HCT116 (cell line): ENCODE data around the gene THEMIS.

ENCODE experiments used
- EGR1 ChIP-seq: IDR thresholded peaks from 2 replicates; pipeline ENCODE4 v1.6.1; 2012; ENCODE audit warnings: low read depth
- EZH2 ChIP-seq: fragments of 200-600 bp; sonication (generic); IDR thresholded peaks from 2 replicates; pipeline ENCODE4 v1.6.1; 2017; ENCODE audit warnings: antibody characterized with exemption, mixed run types
- JUND ChIP-seq: IDR thresholded peaks from 2 replicates; pipeline ENCODE4 v1.6.1; 2012
- MAX ChIP-seq: IDR thresholded peaks from 2 replicates; pipeline ENCODE4 v1.6.1; 2012
- POLR2A ChIP-seq: IDR thresholded peaks from 2 replicates; pipeline ENCODE4 v1.7.0; 2011; ENCODE audit warnings: borderline replicate concordance; ENCODE audit not compliant: insufficient read depth, insufficient read length; ENCODE audit errors: extremely low read depth
- RAD21 ChIP-seq: IDR thresholded peaks from 2 replicates; pipeline ENCODE4 v1.6.1; 2012; ENCODE audit warnings: low read depth, mild to moderate bottlenecking
- SP1 ChIP-seq: IDR thresholded peaks from 2 replicates; pipeline ENCODE4 v1.6.1; 2012; ENCODE audit warnings: low read depth
- SRF ChIP-seq: IDR thresholded peaks from 2 replicates; pipeline ENCODE4 v1.6.1; 2012; ENCODE audit warnings: low read depth
- YY1 ChIP-seq: IDR thresholded peaks from 2 replicates; pipeline ENCODE4 v1.6.1; 2011; ENCODE audit warnings: low read length, low read depth, moderate library complexity, mild to moderate bottlenecking; ENCODE audit not compliant: insufficient replicate concordance; ENCODE audit errors: extremely low read depth
- ZNF274 ChIP-seq: fragments of 200-500 bp; sonication (Bioruptor generic); IDR thresholded peaks from 2 replicates; pipeline ENCODE4 v1.6.1; 2014; ENCODE audit warnings: mild to moderate bottlenecking, low read depth, low read length, inconsistent platforms
- TF ChIP-seq, protein P1 (sequence below), 3 experiments: fragments of 200-600 bp in 1 of 3; sonication (generic) in 1 of 3; IDR thresholded peaks in 2 of 3; conservative IDR thresholded peaks in 1 of 3; 2 replicates each; pipeline ENCODE4 v1.5.1; 2012 to 2017; ENCODE audit warnings: low read depth in 2 of 3, low read length in 2 of 3, antibody characterized with exemption in 1 of 3, borderline replicate concordance in 1 of 3, control low read depth in 1 of 3, mild to moderate bottlenecking in 1 of 3, mixed read lengths in 1 of 3, mixed run types in 1 of 3, moderate library complexity in 1 of 3; ENCODE audit not compliant: insufficient read depth in 1 of 3
- TF ChIP-seq, protein P2 (sequence below): IDR thresholded peaks from 2 replicates; pipeline ENCODE4 v1.6.1; 2011; ENCODE audit warnings: mild to moderate bottlenecking, low read length, moderate library complexity; ENCODE audit not compliant: insufficient replicate concordance; ENCODE audit errors: extremely low read depth

DNA sequence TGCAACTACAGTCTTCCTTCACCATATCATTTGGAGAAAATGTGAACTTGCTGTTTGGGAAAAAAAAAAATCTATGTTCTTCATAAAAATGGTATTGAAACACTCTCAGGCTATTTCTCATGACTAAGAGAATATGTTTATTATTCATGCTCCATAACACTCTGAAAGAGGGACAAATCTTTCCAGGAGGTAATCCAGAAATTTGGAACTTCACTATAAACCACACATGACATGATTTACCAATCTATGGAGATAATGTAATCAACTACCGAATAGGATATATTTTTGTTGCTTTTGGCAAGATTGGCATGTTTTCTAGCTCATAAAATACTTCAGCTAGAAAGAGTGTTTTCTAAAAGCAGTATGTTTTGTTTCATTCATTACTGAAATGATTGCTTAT lies 56.3 kb downstream of the THEMIS start:
- no peak for TF ChIP-seq EGR1
- TF ChIP-seq, protein P1, sequence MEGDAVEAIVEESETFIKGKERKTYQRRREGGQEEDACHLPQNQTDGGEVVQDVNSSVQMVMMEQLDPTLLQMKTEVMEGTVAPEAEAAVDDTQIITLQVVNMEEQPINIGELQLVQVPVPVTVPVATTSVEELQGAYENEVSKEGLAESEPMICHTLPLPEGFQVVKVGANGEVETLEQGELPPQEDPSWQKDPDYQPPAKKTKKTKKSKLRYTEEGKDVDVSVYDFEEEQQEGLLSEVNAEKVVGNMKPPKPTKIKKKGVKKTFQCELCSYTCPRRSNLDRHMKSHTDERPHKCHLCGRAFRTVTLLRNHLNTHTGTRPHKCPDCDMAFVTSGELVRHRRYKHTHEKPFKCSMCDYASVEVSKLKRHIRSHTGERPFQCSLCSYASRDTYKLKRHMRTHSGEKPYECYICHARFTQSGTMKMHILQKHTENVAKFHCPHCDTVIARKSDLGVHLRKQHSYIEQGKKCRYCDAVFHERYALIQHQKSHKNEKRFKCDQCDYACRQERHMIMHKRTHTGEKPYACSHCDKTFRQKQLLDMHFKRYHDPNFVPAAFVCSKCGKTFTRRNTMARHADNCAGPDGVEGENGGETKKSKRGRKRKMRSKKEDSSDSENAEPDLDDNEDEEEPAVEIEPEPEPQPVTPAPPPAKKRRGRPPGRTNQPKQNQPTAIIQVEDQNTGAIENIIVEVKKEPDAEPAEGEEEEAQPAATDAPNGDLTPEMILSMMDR (IDR thresholded peaks at IDR 0.05 in 2 of 3, conservative IDR thresholded peaks at IDR 0.05 in 1 of 3; ENCODE audit: borderline replicate concordance in 1 of 3, insufficient read depth in 1 of 3, low read depth in 2 of 3, low read length in 2 of 3) = no peak
- TF ChIP-seq SRF = no peak
- no peak for TF ChIP-seq POLR2A
- no peak for TF ChIP-seq ZNF274
- TF ChIP-seq RAD21 = no peak
- TF ChIP-seq, protein P2, sequence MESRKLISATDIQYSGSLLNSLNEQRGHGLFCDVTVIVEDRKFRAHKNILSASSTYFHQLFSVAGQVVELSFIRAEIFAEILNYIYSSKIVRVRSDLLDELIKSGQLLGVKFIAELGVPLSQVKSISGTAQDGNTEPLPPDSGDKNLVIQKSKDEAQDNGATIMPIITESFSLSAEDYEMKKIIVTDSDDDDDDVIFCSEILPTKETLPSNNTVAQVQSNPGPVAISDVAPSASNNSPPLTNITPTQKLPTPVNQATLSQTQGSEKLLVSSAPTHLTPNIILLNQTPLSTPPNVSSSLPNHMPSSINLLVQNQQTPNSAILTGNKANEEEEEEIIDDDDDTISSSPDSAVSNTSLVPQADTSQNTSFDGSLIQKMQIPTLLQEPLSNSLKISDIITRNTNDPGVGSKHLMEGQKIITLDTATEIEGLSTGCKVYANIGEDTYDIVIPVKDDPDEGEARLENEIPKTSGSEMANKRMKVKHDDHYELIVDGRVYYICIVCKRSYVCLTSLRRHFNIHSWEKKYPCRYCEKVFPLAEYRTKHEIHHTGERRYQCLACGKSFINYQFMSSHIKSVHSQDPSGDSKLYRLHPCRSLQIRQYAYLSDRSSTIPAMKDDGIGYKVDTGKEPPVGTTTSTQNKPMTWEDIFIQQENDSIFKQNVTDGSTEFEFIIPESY = no peak
- TF ChIP-seq MAX = no peak
- TF ChIP-seq EZH2 = no peak
- TF ChIP-seq YY1 = no peak
- TF ChIP-seq SP1 = no peak
- TF ChIP-seq JUND = no peak
